HCT116 (cell line): ENCODE data around the gene SLC27A5. TPM values are rescaled to one million over a fixed set of nuclear protein-coding genes. Genes with fewer than 3 reads are reported as not detected.

Experiments
- ATAC-seq: fragments of 200-7000 bp; cut with Tn5 transposase; 2 replicates; pipeline ENCODE4 v1.9.1; 2020; ENCODE audit warnings: mild to moderate bottlenecking, moderate library complexity
- BruUV-seq: library from RNA; stranded (reverse); fragments of 400-500 nt; replicated peaks from 2 replicates; lab custom pipeline; 2021; lab: Mats Ljungman, UMichigan
- CTCF ChIA-PET: fragments of 300-600 bp; sonication (Branson Sonifier 250); formaldehyde crosslinking; loops from one replicate; lab custom pipeline; 2021; ENCODE audit warnings: antibody characterized with exemption; lab: Charles Lee
- POLR2A ChIA-PET: fragments of 300-600, 350-600 bp; sonication (Branson Sonifier 250); formaldehyde crosslinking; loops from one replicate; lab custom pipeline; 2021; ENCODE audit warnings: antibody characterized with exemption; lab: Charles Lee
- RAD21 ChIA-PET, 2 experiments: fragments of 300-600 bp; sonication (Branson Sonifier 250); formaldehyde crosslinking; loops; one replicate each; lab custom pipeline; 2023; ENCODE audit warnings: low total read pairs in 2 of 2; ENCODE audit not compliant: uncharacterized antibody in 2 of 2, unreplicated experiment in 2 of 2, low non-redundant PET in 1 of 2; lab: Charles Lee
- DNase-seq: peaks from one replicate; pipeline ENCODE4 v3.0.0-alpha.2; 2010; ENCODE audit warnings: low read depth, low spot score
- H2AFZ ChIP-seq: fragments of 200-600 bp; shearing (Covaris generic), sonication (generic); 2 replicates; pipeline ENCODE4 v1.6.1; 2017; ENCODE audit warnings: low read depth, mixed run types, mixed read lengths, antibody characterized with exemption, low read length; ENCODE audit not compliant: poor library complexity, severe bottlenecking
- H3K27ac ChIP-seq: 2 replicates; pipeline ENCODE4 v1.5.1; 2012; ENCODE audit warnings: low read depth, low read length
- H3K27me3 ChIP-seq: fragments of 200-600 bp; sonication (generic); 2 replicates; pipeline ENCODE4 v1.6.1; 2016; ENCODE audit warnings: mixed run types, low read length, mixed read lengths; ENCODE audit not compliant: insufficient read depth
- H3K36me3 ChIP-seq, 2 experiments: fragments of 200-500 bp in 1 of 2; fragments of 200-600 bp in 1 of 2; sonication (Bioruptor generic) in 1 of 2; sonication (generic) in 1 of 2; 2 replicates each; pipeline versions ENCODE4 v1.5.1 to v1.6.1; 2014 to 2016; ENCODE audit warnings: low read length in 2 of 2, inconsistent platforms in 1 of 2, mixed read lengths in 1 of 2, mixed run types in 1 of 2; ENCODE audit not compliant: insufficient read depth in 2 of 2, control insufficient read depth in 1 of 2
- H3K4me1 ChIP-seq, 2 experiments: fragments of 200-600 bp in 1 of 2; sonication (generic) in 1 of 2; 2 replicates each; pipeline versions ENCODE4 v1.5.1 to v1.6.1; 2012 to 2017; ENCODE audit warnings: low read length in 2 of 2, inconsistent platforms in 1 of 2, mild to moderate bottlenecking in 1 of 2, mixed read lengths in 1 of 2, mixed run types in 1 of 2, moderate library complexity in 1 of 2; ENCODE audit not compliant: insufficient read depth in 2 of 2, control insufficient read depth in 1 of 2
- H3K4me2 ChIP-seq: fragments of 200-600 bp; sonication (generic); 2 replicates; pipeline ENCODE4 v1.6.1; 2017; ENCODE audit warnings: mixed run types, low read length, mixed read lengths
- H3K4me3 ChIP-seq, 2 experiments: fragments of 200-600 bp in 1 of 2; sonication (generic) in 1 of 2; replicated peaks in 1 of 2; 2 replicates each; pipeline ENCODE4 v1.5.1; 2011 to 2016; ENCODE audit warnings: low read length in 2 of 2, control low read depth in 1 of 2, low read depth in 1 of 2, mild to moderate bottlenecking in 1 of 2, mixed read lengths in 1 of 2, mixed run types in 1 of 2
- H3K79me2 ChIP-seq: fragments of 200-600 bp; sonication (generic); 2 replicates; pipeline ENCODE4 v1.6.1; 2017; ENCODE audit warnings: mild to moderate bottlenecking, mixed run types, low read length, moderate library complexity, mixed read lengths; ENCODE audit not compliant: insufficient read depth
- H3K9ac ChIP-seq: fragments of 200-600 bp; sonication (generic); 2 replicates; pipeline ENCODE4 v1.6.1; 2016; ENCODE audit warnings: low read length, mixed read lengths
- H3K9me2 ChIP-seq: fragments of 200-600 bp; sonication (generic), shearing (Covaris generic); 2 replicates; pipeline ENCODE4 v1.6.1; 2017; ENCODE audit warnings: mixed run types, mild to moderate bottlenecking, moderate library complexity; ENCODE audit not compliant: insufficient read depth
- H3K9me3 ChIP-seq, 2 experiments: fragments of 200-500 bp in 1 of 2; fragments of 200-600 bp in 1 of 2; sonication (Bioruptor generic) in 1 of 2; sonication (generic) in 1 of 2; 2 replicates each; pipeline ENCODE4 v1.6.1; 2014 to 2017; ENCODE audit warnings: low read length in 2 of 2, mixed read lengths in 2 of 2, inconsistent platforms in 1 of 2, low read depth in 1 of 2, mild to moderate bottlenecking in 1 of 2, mixed run types in 1 of 2, moderate library complexity in 1 of 2; ENCODE audit not compliant: control insufficient read depth in 1 of 2, insufficient read depth in 1 of 2
- H4K20me1 ChIP-seq: fragments of 200-600 bp; sonication (generic), shearing (Covaris generic); 2 replicates; pipeline ENCODE4 v1.6.1; 2017; ENCODE audit warnings: mixed run types, mild to moderate bottlenecking, moderate library complexity; ENCODE audit not compliant: insufficient read depth
- CBX3 ChIP-seq: IDR thresholded peaks from 2 replicates; pipeline ENCODE4 v1.6.1; 2012; ENCODE audit warnings: low read depth
- EGR1 ChIP-seq: IDR thresholded peaks from 2 replicates; pipeline ENCODE4 v1.6.1; 2012; ENCODE audit warnings: low read depth
- POLR2A ChIP-seq: IDR thresholded peaks from 2 replicates; pipeline ENCODE4 v1.7.0; 2011; ENCODE audit warnings: borderline replicate concordance; ENCODE audit not compliant: insufficient read depth, insufficient read length; ENCODE audit errors: extremely low read depth
- POLR2AphosphoS5 ChIP-seq: IDR thresholded peaks from 2 replicates; pipeline ENCODE4 v1.6.1; 2011; ENCODE audit warnings: mild to moderate bottlenecking, low read depth, low read length, moderate library complexity
- RAD21 ChIP-seq: IDR thresholded peaks from 2 replicates; pipeline ENCODE4 v1.6.1; 2012; ENCODE audit warnings: low read depth, mild to moderate bottlenecking
- REST ChIP-seq: IDR thresholded peaks from 2 replicates; pipeline ENCODE4 v1.6.1; 2012; ENCODE audit warnings: low read depth
- SRF ChIP-seq: IDR thresholded peaks from 2 replicates; pipeline ENCODE4 v1.6.1; 2012; ENCODE audit warnings: low read depth
- TCF7L2 ChIP-seq: IDR thresholded peaks from 2 replicates; pipeline ENCODE4 v1.7.0; 2011; ENCODE audit warnings: borderline replicate concordance, inconsistent platforms; ENCODE audit not compliant: insufficient read depth, insufficient read length; ENCODE audit errors: extremely low read depth
- ZBTB33 ChIP-seq: IDR thresholded peaks from 2 replicates; pipeline ENCODE4 v1.6.1; 2011; ENCODE audit warnings: mild to moderate bottlenecking, low read length, moderate library complexity; ENCODE audit not compliant: insufficient replicate concordance; ENCODE audit errors: extremely low read depth
- ZFX ChIP-seq: fragments of 450-650 bp; IDR thresholded peaks from 2 replicates; pipeline ENCODE4 v1.6.1; 2017
- intact Hi-C: fragments of 100-400 bp; cut with micrococcal nuclease; formaldehyde crosslinking; loops from 2 replicates; pipeline ENCODE4 v1.10.0; 2022
- total RNA-seq: library from RNA; stranded (reverse); gene quantifications from one replicate; pipeline ENCODE4 v1.2.1, GENCODE V29; 2021; ENCODE audit not compliant: unreplicated experiment

The SLC27A5 gene
- total RNA-seq, 1 experiment from 2014 or later: 27.1 TPM

- H3K4me1 ChIP-seq: peaks cover 14 to 27% of the 10 kb centered on the region in 2 experiments
- H4K20me1 ChIP-seq: peaks cover 32% of the 10 kb centered on the region; the same call in 1 of the 2 replicates
- H3K27ac ChIP-seq: peak overlapping the region; percentile 77
- H2AFZ ChIP-seq: no peak overlapping the region
- CTCF ChIA-PET: no interaction called here
- peaks cover 46 to 59% of the 10 kb centered on the region in 2 experiments; a peak in 3 of 4 replicates for H3K36me3 ChIP-seq
- H3K4me2 ChIP-seq: peak overlapping the region; percentile 90
- H3K9me3 ChIP-seq: no peaks in the 10 kb centered on the region
- TF ChIP-seq ZFX: no peak
- TF ChIP-seq TCF7L2: no peak
- TF ChIP-seq SRF: no peak
- no peak for TF ChIP-seq ZBTB33
- TF ChIP-seq REST: no peak
- TF ChIP-seq POLR2AphosphoS5: no peak
- no peak for TF ChIP-seq RAD21
- no peak for TF ChIP-seq CBX3
- TF ChIP-seq POLR2A: no peak
- TF ChIP-seq EGR1: no peak
- BruUV-seq: no TSS peak
- H3K9ac ChIP-seq: peak overlapping the region; percentile 93
- intact Hi-C loops: no loop called here
- POLR2A ChIA-PET: interaction anchor here (1.3 kb wide), 1 partner anchor 26 kb away, joined by 3 read pairs; the partner anchor contains the start of gene ZBTB45
- H3K9me2 ChIP-seq: no peaks in the 10 kb centered on the region
- DNase-seq (no peak), ATAC-seq (no peak)
- no peaks in the 10 kb centered on the region for H3K27me3 ChIP-seq
- peaks cover 65% of the 10 kb centered on the region for H3K79me2 ChIP-seq
- peak overlapping the region; percentile 90 to 94 for H3K4me3 ChIP-seq
- RAD21 ChIA-PET: no interaction called here
Measured at GRCh38 chr19:58546019-58546530, 34.3 kb upstream of the SLC27A5 start.
